TTC549 (cell line): ENCODE results near the gene RGS13.
"Not testable (repeated sequence)": the region's sequence is repeated elsewhere in the genome, so short reads cannot be mapped to it uniquely, and the experiment has no call there.

Experiments used
- FAIRE-seq: peaks from 2 replicates; lab custom pipeline; 2012; peaks lifted over from hg19 to GRCh38; lab: Jason Lieb, UNC

Gene RGS13

DNA sequence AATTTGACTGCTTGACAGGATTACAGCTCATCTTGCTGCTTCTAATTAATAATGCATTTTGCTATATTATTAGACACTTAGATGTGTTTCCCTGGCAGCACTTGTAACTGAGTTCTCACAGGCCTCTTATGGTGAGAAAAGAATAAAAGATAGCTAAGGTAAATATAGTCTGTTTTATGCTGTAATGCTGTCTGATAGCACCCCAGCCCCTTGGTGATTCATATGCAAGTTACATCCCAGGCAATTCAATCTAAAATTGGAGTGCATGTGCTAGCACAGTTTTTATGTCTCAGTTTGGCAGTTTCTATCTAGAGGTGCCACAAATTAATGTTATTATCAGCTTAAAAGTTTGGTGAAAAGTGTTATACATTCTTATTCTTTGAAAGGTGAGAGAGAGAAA, 42.2 kb downstream of the RGS13 start:
- no peak for FAIRE-seq

DNA sequence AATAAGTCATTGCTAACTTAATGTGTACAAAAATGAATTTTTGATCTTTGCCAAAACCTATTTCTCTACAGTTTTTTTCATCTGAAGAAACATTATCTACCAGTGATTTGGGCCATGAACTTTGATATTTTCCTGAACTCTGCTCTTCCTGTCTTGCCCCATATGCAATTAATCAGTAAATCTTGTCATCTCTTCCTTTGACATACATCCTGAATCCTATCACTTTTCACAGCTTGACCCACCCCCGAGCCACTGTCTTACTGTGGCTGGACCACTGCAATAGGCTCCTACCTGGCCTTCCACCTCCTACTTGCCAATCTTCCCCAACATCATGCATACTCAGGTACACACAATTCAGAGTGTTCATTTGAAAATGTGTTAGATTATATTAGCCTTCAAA, 46.4 kb downstream of the RGS13 start:
- FAIRE-seq, result no peak

DNA sequence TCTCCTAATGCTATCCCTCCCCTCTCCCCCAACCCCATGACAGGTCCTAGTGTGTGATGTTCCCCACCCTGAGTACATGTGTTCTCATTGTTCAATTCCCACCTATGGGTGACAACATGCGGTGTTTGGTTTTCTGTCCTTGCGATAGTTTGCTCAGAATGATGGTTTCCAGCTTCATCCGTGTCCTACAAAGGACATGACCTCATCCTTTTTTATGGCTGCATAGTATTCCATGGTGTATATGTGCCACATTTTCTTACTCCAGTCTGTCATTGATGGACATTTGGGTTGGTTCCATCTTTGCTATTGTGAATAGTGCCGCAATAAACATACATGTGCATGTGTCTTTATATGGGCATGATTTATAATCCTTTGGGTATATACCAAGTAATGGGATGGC, 47.1 kb downstream of the RGS13 start:
- not testable (repeated sequence) for FAIRE-seq

DNA sequence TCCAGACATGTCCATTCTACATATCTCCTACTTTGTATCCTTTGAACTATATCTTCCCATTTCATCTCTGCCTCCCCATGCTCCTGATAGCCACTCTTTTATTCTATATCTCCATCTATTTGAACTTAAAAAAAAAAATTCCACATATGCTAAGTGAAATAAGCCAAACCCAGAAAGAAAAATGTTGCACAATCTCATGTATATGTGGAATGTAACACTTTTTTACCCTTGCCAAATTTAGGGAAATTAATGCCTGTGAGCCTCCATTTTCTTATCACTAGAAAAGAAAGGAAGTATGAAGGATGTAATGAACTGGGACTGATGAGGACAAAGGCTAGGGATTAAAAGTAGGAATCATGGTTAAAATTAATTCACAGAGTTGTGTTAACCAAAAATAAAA, 53.5 kb downstream of the RGS13 start:
- no peak for FAIRE-seq

DNA sequence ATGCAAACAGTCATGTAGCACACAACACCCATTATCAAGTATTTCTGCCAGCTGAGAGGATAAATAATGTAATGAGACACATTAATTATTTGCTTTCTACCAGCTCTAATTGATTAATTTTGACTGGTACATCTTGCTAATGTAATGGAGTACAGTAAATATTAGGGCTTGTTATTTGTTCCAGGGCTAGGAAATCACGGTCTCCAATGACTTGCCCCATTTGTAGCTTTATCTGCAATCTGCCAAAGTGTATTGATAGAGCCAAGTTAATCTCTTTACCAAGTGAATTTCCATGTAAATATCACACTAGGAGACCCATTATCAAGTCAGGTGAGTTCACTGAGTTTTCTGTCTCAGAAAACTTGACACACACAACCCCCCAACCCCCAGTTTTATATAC, 55.1 kb downstream of the RGS13 start:
- FAIRE-seq, result no peak

DNA sequence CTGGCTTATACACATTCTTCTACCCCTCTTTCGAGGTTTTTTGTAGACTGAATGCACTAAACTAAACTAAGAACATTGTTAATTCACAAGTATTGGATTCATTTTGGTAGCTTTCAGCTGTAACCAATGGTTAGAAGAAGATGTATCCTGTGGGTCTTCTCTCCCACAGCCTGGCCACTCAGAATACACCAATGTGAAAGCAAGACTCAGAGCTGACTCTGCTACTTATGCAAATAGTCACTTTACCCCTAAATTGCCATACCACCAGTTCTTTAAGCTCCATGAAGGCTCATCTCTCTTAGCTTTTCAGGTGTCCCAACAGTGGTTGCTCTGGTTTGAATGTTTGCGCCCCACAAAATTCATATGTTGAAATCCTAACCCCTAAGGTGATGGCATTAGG, 60.1 kb downstream of the RGS13 start:
- FAIRE-seq, result no peak

DNA sequence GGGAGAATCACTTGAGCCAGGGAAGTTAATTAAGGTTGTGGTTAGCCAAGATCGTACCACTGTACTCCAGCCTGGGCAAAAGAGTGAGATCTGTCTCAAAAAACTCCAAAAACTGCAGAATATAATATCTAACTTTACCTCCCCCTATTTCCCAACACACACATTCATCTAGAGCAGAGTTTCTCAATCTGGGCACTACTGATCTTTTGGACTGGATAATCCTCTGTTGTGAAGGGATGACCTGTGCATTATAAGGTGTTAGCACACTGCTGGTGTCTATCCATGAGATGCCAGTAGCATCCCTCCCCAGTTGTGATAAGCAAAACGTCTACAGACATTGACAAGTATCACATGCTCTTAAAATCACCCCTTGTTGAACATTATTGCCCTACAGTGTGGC, 61.8 kb downstream of the RGS13 start:
- no peak for FAIRE-seq

DNA sequence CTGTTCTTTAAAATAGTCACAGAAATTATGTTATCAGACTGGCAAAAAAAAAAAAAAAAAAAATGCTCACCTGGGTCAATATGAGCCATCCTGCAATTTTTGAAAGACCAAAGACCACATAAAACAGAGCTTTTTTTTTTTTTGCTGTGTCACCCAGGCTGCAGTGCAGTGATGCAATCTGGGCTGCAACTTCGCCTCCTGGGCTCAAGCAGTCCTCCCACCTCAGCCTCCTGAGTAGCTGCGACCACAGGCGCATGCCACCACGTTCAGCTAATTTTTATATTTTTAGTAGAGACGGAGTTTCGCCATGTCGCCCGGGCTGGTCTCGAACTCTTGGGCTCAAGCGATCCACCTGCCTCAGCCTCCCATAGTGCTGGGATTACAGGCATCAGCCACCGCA, 62.8 kb downstream of the RGS13 start:
- no peak for FAIRE-seq

DNA sequence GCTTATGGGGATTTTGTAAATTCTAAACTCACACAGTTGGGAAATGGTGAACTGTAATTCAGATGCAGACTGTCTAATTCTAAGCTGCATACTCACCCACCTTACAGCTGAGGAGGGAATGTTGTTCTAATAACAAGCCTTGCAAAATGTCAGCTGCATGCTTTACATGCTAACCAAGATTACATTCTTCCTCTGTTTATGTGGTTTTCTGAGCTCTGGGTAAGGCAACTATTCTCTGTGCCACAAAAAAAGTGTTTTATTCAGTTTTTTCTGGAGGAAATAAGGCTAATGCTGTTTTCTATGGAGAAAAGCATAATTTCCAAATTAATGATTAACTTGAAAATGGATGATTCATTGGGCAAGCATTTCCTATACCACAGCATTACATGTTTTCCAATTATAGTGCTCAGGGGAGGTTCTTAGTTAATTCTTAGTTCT, 64.9 kb downstream of the RGS13 start:
- FAIRE-seq, result no peak

DNA sequence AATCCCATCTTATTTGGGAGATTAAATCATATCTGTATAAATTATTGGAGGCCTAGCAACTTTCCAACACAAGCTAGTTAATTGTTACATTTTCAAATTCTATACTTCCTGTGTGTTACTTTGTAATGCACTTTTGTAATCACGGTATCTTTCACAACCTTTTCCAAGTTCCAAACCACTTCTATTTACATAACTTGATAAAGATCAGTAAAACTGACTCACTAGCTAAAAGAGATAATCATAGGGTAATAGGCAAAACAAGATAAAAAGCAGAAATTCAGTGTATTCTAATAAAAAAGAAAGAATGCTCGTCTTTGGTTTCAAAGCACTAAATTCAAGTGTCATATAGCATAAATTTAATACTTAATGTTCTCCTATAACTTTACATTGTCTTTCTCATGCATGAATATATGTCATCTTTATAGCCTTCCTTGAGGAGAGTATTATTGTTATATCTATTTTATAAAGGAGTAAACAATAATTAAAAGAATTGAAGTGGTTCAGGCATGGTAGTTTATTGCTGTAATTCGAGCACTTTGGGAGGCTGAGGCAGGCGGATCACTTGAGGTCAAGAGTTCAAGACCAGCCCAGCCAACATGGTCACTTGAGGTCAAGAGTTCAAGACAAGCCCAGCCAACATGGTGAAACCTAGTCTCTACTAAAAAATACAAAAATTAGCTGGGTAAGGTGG, 66.4 kb downstream of the RGS13 start:
- no peak for FAIRE-seq

DNA sequence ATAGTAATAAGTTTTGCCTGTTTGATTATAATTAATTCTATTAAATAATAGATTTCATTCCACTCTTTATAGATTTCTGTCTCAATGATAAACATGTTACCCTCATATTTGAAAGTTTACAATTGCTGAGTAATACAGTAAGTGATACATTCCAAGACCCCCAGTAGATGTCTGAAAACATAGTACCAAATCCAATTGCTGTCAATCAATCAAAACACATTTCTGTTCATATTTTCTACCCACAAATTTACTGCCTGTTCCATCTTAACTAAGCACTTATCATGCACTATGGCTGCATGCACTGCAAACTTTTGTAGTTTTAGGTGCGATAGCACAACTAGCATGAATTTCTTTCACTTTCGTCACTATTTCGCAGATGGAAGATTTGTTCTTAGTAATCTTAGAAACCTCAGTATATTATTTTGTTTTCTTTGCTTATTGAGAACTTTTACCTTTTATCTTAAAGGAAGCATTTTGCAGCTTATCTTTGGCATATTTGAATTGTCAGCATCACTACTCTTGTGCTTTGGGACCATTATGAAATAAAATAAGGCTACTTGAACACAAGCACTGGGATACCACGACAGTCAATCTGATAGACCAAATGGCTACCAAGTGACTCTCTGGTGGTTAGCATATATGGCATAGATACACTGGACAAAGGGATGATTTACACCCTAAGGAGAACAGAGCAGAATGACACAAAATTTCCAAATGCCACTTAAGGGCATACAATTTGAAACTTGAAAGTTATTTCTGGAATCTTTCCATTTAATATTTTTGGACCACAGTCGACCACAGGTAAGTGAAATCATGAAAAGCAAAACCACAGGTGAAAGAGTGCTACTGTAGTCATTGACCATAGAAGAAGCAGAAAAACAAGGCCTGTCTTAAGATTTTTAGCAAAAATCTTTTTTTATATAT, 67.6 kb downstream of the RGS13 start:
- no peak for FAIRE-seq

DNA sequence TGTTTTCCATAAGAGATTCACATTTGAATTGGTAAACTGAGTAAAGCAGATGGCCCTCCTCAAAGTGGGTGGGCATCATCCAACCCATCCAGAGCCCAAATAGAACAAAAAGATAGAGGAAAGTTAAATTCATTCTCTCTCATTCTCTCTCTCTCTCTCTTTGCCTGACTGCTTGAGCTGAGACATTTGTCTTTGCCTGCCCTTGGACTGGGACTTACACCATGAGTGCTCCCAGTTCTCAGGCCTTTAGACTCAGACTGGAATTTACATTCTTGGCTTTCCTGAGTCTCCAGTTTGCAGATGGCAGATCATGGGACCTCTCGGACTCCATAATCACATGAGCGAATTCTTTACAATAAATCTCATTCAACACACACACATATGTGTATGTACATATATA, 69.6 kb downstream of the RGS13 start:
- FAIRE-seq, result no peak

DNA sequence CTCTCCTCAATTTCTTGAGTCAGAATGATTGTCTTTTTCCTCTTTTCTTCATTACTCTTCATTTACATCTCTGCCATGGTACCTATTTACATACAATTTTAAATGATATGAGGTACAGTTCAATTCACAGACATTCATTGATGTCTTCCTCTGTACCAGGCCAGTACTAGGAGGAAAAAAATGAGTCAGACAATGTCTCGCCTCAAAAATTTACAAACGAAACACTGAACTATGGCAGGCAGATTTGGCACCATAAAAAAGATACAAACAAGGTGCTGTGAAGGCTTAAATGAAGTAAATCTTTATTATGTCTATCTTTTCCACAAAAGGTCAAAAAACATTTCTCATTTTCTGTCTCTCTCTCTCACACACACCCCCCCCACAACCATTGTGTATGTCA, 71.0 kb downstream of the RGS13 start:
- FAIRE-seq, result no peak

DNA sequence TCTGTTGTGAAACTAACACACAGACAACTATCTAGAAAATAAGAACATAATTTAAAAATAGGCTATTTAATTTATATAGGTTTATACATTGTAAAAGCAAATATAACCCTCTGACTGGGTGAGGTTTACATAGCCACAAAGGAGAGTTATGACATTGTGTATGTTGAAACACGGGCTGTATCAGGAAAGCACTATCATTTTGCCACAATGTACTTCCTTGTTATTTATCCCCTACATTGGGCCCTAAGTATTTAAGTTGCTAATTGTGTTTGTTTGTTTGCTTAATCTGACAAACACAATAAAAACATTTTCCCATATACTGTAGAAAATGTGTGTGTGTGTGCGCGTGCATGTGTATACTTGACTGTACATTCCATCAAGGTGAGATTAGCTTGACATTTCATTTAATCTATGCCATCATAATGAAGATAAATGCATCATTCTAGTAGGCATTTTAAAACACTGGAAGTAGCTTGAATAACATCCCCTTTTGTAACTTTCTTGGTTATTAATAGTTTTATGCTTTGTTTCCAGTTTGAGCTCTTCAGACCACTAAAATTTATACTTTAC, 72.1 kb downstream of the RGS13 start:
- no peak for FAIRE-seq

DNA sequence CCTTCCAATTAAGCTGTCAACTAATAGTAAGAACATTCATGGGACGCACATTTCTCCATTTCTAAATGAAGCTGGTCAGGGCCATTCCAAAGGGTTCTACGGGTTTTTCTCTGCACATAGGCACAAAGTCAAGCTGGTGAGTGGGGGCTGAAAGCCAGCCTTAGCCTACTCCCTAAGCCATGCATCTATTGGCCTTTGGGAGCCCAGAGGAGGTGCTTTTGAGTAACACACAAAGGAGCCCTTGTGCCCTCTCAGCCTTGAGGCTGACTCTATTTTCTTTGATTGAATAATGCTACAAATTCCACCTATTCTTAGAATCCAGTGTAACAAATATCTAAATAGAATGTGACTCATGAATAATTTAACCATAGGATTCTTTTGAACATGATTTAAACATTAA, 73.6 kb downstream of the RGS13 start:
- FAIRE-seq, result no peak
